Measurements from ENCODE around the gene NR1H2.
A peak's percentile ranks its signal among the peaks of the same experiment; 100 is the strongest.

Gene NR1H2

DNA sequence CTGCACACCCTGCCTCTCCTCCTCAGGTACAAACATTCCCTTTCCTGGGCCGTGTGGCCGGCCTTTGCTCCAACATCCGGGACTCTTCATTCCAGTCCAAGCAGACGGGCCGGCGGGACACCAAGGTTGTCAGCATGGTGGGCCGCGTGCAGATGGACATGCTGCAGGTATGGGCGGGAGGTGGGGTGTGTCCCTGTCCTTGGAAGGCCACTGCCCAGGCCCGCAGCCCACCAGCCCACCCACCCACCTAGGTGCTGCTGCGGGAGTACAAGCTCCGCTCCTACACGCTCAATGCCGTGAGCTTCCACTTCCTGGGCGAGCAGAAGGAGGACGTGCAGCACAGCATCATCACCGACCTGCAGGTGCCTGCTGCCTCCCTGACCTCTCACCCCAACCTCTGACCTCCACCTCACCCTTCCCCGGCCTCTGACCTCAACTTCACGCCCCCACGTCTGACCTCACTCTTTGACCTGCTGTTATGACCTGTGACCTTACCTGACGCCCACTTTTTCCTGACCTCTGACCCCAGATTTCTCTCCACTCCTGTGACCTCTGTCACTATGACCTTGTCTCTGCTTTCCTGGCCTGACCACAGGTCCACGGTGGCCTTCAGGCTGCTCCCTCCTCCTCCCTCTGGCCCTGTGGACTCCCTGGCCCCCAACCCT lies 30.0 kb downstream of the NR1H2 start:
- no peak for DNase-seq

DNA sequence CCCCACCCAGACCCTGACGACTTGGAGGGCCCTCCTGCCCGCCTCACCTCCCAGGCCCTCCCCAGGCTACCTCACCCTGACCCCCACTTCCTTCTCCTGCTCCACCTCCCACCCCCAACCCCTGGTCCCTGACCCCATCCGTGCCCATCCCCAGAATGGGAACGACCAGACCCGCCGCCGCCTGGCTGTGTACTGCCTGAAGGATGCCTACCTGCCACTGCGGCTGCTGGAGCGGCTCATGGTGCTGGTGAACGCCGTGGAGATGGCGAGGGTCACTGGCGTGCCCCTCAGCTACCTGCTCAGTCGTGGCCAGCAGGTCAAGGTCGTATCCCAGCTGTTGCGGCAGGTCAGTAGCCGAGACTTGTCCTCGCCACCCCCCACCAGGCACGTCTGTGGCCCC lies 30.6 kb downstream of the NR1H2 start:
- no peak for DNase-seq

DNA sequence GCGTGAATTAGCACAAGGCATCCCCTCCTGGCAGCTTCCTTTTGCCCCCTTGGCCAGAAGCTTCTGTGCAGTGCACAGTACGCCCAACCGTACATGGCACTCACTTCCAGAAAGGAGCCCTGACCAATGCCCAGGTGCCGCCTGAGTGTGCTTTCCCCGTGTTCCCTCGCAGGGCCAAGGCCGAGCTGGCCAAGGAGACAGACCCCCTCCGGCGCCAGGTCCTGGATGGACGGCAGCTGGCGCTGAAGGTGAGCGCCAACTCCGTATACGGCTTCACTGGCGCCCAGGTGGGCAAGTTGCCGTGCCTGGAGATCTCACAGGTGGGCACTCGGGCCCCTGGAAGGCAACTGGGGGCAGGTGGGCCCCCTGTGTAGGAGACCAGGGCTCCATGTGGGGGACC lies 33.1 kb downstream of the NR1H2 start:
- no peak for DNase-seq

DNA sequence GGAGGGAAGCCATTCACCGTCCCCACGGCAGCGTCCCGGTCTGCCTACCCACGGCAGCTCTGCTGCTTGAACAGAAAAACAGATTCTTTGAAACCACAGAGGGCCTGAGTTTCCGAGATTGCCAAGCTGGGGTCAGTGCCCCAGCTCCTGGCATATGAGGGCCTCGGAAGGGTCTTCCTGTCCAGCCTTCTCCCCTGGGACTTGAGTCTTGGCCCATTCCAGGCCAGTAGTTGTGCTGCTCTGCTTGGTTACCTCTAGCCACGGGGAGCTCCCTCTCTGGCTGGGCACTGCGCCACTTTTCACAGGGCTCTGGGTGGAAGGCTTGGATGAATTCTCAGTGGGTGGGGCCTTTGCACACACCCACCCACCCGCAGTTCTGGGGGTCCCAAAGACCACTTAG lies 33.9 kb downstream of the NR1H2 start:
- DNase-seq = no peak

DNA sequence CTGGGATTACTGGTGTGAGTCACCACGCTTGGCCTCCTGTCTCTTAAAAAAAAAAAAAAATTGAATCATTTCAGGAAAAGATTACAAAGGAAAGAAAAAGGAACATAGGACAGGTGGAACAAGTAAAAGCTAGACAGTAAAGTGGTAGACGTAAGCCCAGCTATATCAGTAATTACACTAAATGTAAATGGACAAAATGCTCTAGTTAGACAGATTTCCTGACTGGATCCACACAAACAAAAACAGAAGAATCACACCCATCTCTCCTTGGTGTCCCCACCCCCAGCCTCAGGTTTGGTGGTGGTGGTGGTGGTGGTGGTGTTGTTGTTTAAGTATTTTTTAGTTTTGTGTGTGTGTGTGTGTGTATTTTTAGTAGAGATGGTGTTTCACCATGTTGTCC lies 36.2 kb downstream of the NR1H2 start:
- DNase-seq = no peak

DNA sequence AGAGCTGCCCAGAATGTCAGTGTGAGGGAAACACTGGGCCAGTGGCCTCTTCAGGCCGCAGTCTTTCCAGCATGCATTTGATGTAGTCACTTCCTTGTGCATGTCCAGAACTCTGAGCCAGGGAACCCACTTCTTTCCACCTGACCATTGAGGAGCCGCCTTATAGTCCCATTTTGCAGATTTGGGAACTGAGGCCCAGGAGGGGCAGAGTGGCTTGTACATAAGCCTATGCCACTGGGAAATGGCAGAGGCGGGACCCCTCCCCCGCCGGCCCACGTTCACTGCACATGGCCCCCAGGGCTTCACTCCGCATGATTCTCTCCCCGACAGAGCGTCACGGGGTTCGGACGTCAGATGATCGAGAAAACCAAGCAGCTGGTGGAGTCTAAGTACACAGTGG lies 36.8 kb downstream of the NR1H2 start:
- no peak for DNase-seq

DNA sequence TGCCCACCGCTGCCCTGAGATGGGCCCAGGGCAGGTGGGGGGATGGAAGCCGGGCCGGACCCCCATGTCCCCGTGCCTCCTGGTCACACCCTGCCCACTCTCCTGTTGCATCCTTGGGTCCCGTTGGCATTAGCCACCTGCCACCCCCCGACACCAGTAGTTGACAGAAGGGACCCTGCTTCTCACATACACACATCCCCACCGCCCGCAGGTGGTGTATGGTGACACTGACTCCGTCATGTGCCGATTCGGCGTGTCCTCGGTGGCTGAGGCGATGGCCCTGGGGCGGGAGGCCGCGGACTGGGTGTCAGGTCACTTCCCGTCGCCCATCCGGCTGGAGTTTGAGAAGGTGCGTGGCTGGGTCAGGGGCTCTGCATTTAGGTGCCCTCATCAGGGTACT lies 37.3 kb downstream of the NR1H2 start:
- no peak for DNase-seq

DNA sequence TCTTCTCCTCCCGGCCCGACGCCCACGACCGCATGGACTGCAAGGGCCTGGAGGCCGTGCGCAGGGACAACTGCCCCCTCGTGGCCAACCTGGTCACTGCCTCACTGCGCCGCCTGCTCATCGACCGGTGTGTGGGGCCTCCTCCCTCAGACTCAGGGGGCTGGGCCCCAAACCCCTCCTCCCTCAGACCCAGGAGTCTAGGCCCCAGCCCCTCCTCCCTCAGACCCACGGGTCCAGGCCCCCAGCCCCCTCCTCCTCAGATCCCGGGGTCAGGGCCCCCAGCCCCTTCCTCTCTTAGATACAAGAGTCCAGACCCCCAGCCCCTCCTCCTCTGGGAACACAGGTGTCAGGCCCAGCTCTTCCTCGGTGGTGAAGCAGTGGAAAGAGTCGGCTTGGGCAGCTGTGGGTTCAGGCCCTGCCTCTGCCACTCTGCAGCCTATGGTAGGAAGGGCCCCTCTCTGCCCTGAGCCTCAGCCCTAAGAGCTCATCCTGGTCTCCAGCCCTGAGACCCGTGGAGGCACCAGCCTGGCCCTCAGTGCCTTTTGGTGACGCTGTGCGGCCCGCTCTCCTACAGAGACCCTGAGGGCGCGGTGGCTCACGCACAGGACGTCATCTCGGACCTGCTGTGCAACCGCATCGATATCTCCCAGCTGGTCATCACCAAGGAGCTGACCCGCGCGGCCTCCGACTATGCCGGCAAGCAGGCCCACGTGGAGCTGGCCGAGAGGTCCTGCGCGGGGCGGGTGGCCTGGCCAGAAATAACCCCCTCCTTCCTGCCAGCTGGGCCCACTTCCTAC lies 38.8 kb downstream of the NR1H2 start:
- DNase-seq = peak in 12 of 14 donors; percentile 2 to 56 (median 16)

DNA sequence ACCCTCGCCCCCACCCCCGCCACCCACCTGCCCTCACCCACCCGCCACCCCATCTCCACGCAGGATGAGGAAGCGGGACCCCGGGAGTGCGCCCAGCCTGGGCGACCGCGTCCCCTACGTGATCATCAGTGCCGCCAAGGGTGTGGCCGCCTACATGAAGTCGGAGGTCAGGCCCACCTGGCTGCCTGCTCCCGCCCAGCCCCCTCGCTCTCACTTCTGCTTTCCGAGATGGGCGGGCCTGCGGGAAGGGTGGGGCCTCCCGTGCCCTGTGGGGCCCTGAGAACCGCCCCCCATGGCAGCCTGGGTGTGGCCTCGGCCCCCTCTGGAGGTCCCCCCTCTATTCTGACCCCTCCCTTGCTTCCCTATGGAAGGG lies 39.4 kb downstream of the NR1H2 start:
- peak in 4 of 14 donors; percentile 3 to 25 (median 18) for DNase-seq

DNA sequence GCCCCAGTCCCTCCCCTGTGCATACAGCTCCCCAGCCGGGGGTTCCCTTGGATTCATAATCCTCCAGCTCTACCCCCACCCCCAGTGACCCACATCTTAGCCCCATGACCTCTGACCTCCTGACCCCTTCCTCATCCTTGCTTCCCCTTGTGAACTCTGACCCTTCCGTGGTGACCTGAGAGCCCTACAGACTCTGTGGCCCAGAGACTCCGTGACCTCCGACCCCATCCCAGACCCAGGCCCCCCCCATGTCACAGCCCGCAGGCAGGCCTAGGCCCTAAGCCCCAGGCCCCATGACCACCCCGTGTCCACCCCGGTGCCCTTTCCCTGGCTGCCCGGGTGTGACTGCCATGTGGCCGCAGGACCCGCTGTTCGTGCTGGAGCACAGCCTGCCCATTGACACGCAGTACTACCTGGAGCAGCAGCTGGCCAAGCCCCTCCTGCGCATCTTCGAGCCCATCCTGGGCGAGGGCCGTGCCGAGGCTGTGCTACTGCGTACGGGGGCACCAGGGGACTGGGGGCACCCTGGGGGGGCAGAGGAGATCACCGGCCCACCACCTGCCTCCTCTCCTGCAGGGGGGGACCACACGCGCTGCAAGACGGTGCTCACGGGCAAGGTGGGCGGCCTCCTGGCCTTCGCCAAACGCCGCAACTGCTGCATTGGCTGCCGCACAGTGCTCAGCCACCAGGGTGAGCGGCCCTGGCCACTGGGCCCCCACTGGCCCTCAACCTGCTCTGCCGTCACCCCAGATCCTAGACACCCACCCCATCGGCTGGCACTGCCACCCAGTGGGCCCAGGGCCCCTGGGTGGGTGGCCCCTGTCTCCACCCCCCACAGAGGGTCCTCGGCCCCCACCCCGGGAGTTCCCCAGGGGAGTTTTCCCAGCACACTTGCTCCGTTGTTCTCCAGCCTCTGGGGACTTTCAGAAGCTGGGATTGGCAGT lies 40.0 kb downstream of the NR1H2 start:
- DNase-seq = no peak

DNA sequence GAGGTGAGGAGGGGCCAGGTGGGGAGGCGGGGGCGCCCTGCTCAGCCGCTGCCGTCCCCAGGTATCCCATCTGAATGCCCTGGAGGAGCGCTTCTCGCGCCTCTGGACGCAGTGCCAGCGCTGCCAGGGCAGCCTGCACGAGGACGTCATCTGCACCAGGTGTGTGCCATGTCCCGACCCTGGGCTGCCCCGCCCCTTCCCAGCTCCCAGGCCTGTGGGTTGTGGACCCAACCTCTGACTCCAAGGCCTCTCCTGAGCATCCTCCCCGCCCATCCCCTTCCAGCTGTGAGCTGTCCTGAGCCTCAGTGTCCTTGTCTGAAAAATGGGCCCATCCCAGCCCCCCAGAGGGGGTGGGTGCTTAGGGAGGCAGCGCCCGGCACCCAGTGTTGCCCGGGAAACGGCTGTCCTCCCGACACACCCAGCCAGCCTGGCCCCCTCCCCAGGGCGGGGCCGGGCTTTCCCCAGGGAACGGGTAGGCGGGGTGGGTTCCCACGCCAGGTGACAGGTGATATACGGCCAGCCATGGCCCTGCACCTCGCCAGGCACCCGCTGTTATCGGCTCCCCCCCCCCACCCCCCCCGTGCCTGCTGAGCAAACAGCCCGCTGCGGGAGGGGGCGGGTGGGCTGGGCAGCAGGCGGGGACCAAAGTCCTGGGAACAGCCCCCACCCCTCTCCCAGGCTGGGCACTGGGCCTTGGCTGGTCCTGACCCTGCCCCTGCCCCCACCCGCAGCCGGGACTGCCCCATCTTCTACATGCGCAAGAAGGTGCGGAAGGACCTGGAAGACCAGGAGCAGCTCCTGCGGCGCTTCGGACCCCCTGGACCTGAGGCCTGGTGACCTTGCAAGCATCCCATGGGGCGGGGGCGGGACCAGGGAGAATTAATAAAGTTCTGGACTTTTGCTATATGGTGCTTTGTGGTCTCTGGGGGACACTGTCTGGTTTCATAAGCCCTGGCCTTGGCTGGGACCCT lies 41.1 kb downstream of the NR1H2 start:
- no peak for DNase-seq

DNA sequence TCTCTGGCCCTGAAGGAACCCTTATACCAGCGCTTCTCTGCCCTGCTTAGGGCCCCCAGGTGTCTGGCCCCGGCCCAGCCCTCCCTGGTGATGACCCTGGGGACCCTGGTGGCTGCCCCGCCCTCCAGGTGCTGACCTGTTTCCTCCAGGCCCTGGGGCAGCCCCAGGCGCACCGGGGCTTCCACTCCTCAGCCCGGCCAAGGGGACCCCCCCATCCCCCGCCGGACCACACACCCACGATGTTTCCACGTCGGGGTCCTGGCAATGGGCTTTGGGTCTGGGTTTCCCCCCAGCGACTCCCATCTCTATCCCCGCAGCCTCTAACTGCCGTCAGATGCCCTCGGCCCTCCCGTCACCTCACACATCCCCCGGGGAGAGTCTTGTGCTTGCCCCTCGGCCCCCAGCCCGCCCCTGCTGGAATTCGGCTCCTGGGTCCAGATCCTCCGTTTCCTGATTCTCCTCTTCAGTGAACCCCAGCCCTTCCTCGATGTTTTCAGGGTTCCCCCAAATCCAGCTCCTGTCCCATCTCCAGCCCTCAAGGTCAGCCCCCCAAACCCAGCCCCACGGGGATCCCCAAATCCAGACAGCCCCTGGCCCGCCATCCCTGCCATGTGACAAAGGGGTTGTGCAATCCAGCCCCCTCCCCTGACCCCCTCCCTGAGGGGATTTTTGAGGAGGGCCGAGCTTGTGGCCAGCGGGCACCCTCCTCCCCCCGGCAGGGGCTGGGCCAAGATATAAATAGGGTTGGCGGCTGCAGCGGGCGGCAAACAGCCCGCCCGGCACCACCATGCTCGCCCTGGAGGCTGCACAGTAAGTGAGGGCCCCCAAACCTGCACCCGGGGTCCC lies 42.1 kb downstream of the NR1H2 start, which contains the start of gene SPIB:
Gene SPIB, plus strand, starts transcription at position 763 of the 846 bp plus-strand sequence. Its CDS starts 25 bp downstream, at position 788.
- no peak for DNase-seq

DNA sequence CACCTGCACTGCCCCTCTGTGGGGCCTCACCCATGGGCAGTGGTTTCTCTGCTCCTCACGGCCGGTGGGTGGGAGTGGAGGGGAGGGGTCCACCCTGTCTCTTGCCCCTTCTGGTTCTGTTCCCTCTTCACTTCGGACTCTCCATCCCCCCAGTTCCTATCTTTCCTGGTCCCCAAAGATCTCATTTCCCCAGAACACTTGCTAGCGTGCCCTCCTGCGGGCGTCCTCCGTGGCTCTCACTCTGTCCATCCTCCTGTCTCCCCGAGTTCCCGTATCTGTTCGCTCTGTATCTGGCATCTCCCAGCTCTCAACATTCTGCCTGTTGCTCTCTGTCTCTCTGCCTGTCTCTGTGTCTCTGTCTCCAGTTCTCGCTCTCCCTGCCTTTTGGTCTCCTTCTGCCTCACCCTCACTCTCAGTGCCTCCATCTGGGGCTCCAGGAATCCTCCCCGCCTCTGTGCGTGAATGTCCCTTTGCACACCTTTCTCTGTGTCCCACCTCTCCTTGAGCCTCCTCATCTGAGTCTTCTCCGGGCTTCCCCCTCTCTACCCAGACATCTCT lies 42.8 kb downstream of the NR1H2 start:
- DNase-seq = no peak

DNA sequence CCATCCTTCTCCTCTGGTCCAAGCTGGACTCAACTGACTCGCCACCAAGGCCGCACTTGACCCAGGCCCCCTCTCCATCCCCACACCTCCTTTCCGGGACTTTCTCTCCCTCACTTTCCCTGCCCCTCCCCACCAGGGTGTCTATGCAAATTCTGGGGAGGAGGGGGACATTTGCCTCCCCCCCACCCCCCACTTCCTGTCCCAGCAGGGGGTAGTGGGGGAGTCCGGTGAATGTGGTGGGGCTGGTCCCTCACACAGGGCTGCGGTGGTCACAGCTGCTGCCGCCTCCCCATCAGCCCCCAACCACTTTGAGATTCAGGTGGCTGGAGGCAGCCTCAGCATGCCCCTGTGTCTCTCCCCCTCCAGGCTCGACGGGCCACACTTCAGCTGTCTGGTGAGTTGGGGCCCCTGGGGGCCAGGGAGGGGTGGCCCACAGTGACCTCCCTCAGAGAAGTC lies 43.4 kb downstream of the NR1H2 start:
- no peak for DNase-seq

DNA sequence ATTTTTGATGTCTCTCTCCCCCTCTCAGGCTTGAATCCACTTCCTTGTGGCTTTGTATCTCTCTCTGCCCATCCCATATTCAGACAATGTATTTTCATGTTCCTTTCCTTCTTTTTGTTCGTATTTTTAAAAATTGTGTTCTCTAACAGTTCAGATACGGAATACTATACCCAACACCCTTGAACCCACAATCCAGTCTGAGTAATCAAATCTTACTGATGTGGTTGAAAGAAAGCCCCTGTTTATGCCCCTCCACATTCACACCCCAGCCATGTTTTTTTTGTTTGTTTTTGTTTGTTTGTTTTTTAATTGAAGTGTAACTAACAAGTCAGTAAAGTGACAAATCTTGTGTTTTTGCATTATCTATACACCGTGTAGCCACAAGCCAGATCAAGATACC lies 43.9 kb downstream of the NR1H2 start:
- no peak for DNase-seq

DNA sequence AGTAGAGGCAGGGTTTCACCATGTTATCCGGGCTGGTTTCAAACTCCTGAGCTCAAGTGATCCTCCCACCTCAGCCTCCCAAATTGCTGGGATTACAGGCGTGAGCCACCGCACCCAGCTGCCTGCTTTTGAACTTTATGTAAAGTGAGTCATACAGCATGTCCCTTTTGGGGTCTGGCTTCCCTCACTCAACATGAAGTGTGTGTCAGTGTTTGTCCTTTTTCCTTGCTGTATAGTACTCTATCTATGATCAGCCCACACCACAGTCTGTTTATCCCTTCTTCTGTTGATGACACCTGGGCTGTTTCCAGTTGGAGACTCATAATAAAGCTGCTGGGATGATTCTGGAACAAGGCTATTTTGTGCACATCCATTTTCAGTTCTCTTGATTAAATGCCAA lies 44.6 kb downstream of the NR1H2 start:
- no peak for DNase-seq

DNA sequence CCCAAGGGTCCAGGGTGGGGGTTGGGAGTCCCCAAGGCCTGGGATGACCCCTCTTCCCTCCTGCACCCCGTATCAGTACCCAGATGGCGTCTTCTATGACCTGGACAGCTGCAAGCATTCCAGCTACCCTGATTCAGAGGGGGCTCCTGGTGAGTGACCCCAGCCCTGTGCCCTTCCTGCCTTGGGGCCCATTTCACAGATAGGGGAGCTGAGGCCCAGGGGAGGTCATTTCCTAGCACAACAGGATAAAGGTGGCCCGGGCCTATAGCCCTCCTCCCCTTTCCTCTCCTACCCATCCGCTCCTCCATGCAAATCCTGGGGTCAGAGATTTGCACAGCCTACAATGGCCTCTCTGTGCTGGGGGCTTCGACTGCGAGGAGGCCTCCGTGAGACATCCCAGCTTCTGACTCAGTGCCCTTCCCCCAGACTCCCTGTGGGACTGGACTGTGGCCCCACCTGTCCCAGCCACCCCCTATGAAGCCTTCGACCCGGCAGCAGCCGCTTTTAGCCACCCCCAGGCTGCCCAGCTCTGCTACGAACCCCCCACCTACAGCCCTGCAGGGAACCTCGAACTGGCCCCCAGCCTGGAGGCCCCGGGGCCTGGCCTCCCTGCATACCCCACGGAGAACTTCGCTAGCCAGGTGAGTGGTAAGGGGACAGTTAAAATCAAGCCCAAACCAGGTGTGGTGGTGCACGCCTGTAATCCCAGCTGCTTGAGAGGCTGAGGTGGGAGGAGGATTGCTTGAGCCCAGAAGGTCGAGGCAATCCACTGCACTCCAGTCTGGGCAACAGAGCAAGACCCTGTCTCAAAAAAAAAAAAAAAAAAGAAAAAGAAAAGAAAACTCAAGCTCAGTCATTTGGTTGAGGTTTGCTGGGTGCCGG lies 46.4 kb downstream of the NR1H2 start:
- no peak for DNase-seq

DNA sequence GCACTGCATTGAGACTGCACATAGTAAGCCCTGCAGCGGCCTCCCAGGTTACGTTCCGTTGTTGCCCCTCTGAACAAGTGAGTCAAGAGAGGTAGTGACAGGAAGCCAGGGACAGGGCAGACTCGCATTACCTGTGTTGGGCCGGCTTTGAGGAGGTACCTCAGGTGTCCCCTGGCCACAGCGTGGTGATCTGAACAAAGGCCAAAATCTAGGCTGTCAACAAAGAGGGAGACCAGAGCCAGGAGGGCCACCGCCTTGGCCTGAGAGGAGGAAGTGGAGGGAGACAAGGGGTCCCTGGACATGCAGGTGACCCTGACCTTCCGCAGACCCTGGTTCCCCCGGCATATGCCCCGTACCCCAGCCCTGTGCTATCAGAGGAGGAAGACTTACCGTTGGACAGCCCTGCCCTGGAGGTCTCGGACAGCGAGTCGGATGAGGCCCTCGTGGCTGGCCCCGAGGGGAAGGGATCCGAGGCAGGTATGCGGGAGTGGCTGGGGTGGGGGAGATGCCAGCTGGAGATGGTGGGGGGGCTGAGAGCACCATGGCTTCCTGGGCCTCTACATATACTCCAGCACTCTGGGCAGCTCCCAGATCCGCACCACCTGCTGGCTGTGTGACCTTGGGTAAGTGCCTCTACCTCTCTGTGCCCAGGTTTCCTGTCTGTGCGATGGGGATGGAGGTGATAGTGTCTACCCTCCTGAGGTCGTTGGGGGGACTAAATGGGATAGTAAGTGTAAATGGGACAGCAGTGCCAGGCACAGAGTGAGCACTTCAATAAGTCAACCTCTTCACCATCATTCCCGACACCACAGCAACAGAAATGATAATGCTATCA lies 47.2 kb downstream of the NR1H2 start:
- no peak for DNase-seq
